Endothelial cell of umbilical vein (primary cell): ENCODE data around the gene ADRA2C. TPM values are rescaled to one million over a fixed set of nuclear protein-coding genes. Genes with fewer than 3 reads are reported as not detected.

Experiments
- BruUV-seq: library from RNA; stranded (reverse); fragments of 400-500 nt; replicated peaks from 2 replicates; lab custom pipeline; 2021; lab: Mats Ljungman, UMichigan
- CTCF ChIA-PET: fragments of 300-600, 350-600 bp; sonication (Branson Sonifier 250); formaldehyde crosslinking; loops from one replicate; lab custom pipeline; 2021; ENCODE audit warnings: antibody characterized with exemption, inconsistent platforms; lab: Charles Lee
- POLR2A ChIA-PET: fragments of 300-600, 350-600 bp; sonication (Branson Sonifier 250); formaldehyde crosslinking; loops from one replicate; lab custom pipeline; 2021; ENCODE audit warnings: antibody characterized with exemption, inconsistent platforms; lab: Charles Lee
- DNase-seq: peaks from one replicate; pipeline ENCODE4 v3.0.0-alpha.2; 2011; ENCODE audit warnings: low read depth, low spot score
- FAIRE-seq: peaks from 2 replicates; lab custom pipeline; 2011; peaks lifted over from hg19 to GRCh38; lab: Jason Lieb, UNC
- H2AFZ ChIP-seq: 2 replicates; pipeline ENCODE4 v1.6.0; 2012; ENCODE audit warnings: low read depth, low read length, control low read depth, inconsistent platforms
- H3K27ac ChIP-seq: 2 replicates; pipeline ENCODE4 v1.5.1; 2011; ENCODE audit warnings: low read depth, mild to moderate bottlenecking, control low read depth, low read length, moderate library complexity; ENCODE audit not compliant: insufficient read depth
- H3K27me3 ChIP-seq, 2 experiments: 2 replicates each; pipeline versions ENCODE4 v1.6.0 to v1.6.1; 2011; ENCODE audit warnings: low read length in 2 of 2, mixed read lengths in 1 of 2; ENCODE audit not compliant: control insufficient read depth in 2 of 2, insufficient read depth in 2 of 2
- H3K36me3 ChIP-seq, 2 experiments: 2 replicates in 1 of 2; 3 replicates in 1 of 2; pipeline ENCODE4 v1.5.1; 2011; ENCODE audit warnings: low read length in 2 of 2, mild to moderate bottlenecking in 1 of 2, moderate library complexity in 1 of 2; ENCODE audit not compliant: control insufficient read depth in 2 of 2, insufficient read depth in 2 of 2; ENCODE audit errors: extremely low read depth in 1 of 2
- H3K4me1 ChIP-seq: 3 replicates; pipeline ENCODE4 v1.5.1; 2011; ENCODE audit warnings: mild to moderate bottlenecking, low read length; ENCODE audit not compliant: control insufficient read depth, insufficient read depth; ENCODE audit errors: extremely low read depth
- H3K4me2 ChIP-seq: 2 replicates; pipeline ENCODE4 v1.6.1; 2011; ENCODE audit warnings: low read length, control low read depth, mixed read lengths; ENCODE audit not compliant: insufficient read depth
- H3K4me3 ChIP-seq, 3 experiments: fragments of 200-600 bp in 1 of 3; sonication (generic), shearing (Covaris generic) in 1 of 3; replicated peaks in 1 of 3; 2 replicates each; pipeline ENCODE4 v1.5.1; 2011 to 2016; ENCODE audit warnings: control low read depth in 3 of 3, low read length in 3 of 3, mild to moderate bottlenecking in 2 of 3, inconsistent platforms in 1 of 3, low read depth in 1 of 3, moderate library complexity in 1 of 3; ENCODE audit not compliant: insufficient read depth in 1 of 3
- H3K79me2 ChIP-seq: 2 replicates; pipeline ENCODE4 v1.6.0; 2012; ENCODE audit warnings: low read length, inconsistent platforms; ENCODE audit not compliant: control insufficient read depth, insufficient read depth
- H3K9ac ChIP-seq: replicated peaks from 2 replicates; pipeline ENCODE3; 2011; ENCODE audit warnings: low read length, control low read depth; ENCODE audit not compliant: insufficient read depth; ENCODE audit errors: extremely low read depth
- H3K9me1 ChIP-seq: replicated peaks from 3 replicates; pipeline ENCODE4 v1.6.0; 2011; ENCODE audit warnings: mild to moderate bottlenecking, low read length; ENCODE audit not compliant: control insufficient read depth, insufficient read depth; ENCODE audit errors: extremely low read depth
- H3K9me3 ChIP-seq: replicated peaks from 2 replicates; pipeline ENCODE4 v1.5.1; 2012; ENCODE audit warnings: low read length, inconsistent platforms; ENCODE audit not compliant: control insufficient read depth, insufficient read depth
- H4K20me1 ChIP-seq: replicated peaks from 2 replicates; pipeline ENCODE3; 2011; ENCODE audit warnings: mild to moderate bottlenecking, low read length; ENCODE audit not compliant: control insufficient read depth, insufficient read depth; ENCODE audit errors: extremely low read depth
- EZH2 ChIP-seq: IDR thresholded peaks from 2 replicates; pipeline ENCODE4 v1.6.1; 2012; ENCODE audit warnings: borderline replicate concordance, low read depth, mild to moderate bottlenecking, moderate library complexity, low read length, inconsistent platforms; ENCODE audit not compliant: severe bottlenecking
- FOS ChIP-seq: IDR thresholded peaks from 2 replicates; pipeline ENCODE4 v1.6.1; 2011; ENCODE audit warnings: mild to moderate bottlenecking, low read length, moderate library complexity, borderline replicate concordance; ENCODE audit not compliant: insufficient read depth
- GATA2 ChIP-seq: IDR thresholded peaks from 2 replicates; pipeline ENCODE4 v1.7.0; 2011; ENCODE audit warnings: low read depth, mild to moderate bottlenecking, moderate library complexity, mixed read lengths, low read length; ENCODE audit not compliant: insufficient read length, insufficient read depth
- JUN ChIP-seq: IDR thresholded peaks from 2 replicates; pipeline ENCODE4 v1.6.1; 2011; ENCODE audit warnings: borderline replicate concordance, low read depth; ENCODE audit not compliant: insufficient read length, insufficient read depth
- MYC ChIP-seq: IDR thresholded peaks from one replicate; pipeline ENCODE4 v1.6.1; 2011; ENCODE audit warnings: mild to moderate bottlenecking, low read depth, low read length
- POLR2A ChIP-seq: IDR thresholded peaks from 2 replicates; pipeline ENCODE4 v1.6.1; 2012; ENCODE audit warnings: low read depth, mild to moderate bottlenecking, control low read depth, low read length
- POLR2AphosphoS5 ChIP-seq: IDR thresholded peaks from 2 replicates; pipeline ENCODE4 v1.6.1; 2012; ENCODE audit warnings: low read depth, mild to moderate bottlenecking, control low read depth, low read length, moderate library complexity; ENCODE audit not compliant: insufficient read depth
- dilution Hi-C: fragments of 300-500 bp; cut with MboI; formaldehyde crosslinking; loops from one replicate; pipeline ENCODE4 v1.15.0; 2019; ENCODE audit warnings: low sequenced_read_pairs; ENCODE audit not compliant: extremely low pct_ligation_motif_present
- intact Hi-C: fragments of 100-400 bp; cut with micrococcal nuclease; formaldehyde crosslinking; loops from one replicate; pipeline ENCODE4 v1.10.0; 2022
- polyA plus RNA-seq, 4 experiments: library from polyadenylated mRNA; depleted of rRNA in 3 of 4; stranded (reverse) in 3 of 4; unstranded in 1 of 4; fragments of >200 nt; gene quantifications; 2 replicates each; pipeline versions ENCODE4 v1.2.1 to v1.2.3, GENCODE V29; 2011 to 2012; ENCODE audit warnings: missing spikeins in 1 of 4
- total RNA-seq: library from RNA; stranded (reverse); gene quantifications from 2 replicates; pipeline ENCODE4 v1.2.3, GENCODE V29; 2021
- TF ChIP-seq, protein P1 (sequence below): IDR thresholded peaks from 2 replicates; pipeline ENCODE4 v1.6.1; 2011; ENCODE audit not compliant: insufficient read depth, insufficient read length
- TF ChIP-seq, protein P2 (sequence below), 2 donors: IDR thresholded peaks; 1 replicate in 1 of 2; 2 replicates in 1 of 2; pipeline ENCODE4 v1.5.1; 2011; ENCODE audit warnings: low read length in 2 of 2, mild to moderate bottlenecking in 2 of 2, moderate library complexity in 2 of 2, control low read depth in 1 of 2, inconsistent platforms in 1 of 2, low read depth in 1 of 2; ENCODE audit not compliant: insufficient read depth in 1 of 2; ENCODE audit errors: extremely low read depth in 1 of 2

ADRA2C gene
- total and polyA plus RNA-seq, 2 donors (not counting 3 experiments of a cell fraction or from before 2014, with no cell fraction given): 0.03 to 0.40 TPM

DNA sequence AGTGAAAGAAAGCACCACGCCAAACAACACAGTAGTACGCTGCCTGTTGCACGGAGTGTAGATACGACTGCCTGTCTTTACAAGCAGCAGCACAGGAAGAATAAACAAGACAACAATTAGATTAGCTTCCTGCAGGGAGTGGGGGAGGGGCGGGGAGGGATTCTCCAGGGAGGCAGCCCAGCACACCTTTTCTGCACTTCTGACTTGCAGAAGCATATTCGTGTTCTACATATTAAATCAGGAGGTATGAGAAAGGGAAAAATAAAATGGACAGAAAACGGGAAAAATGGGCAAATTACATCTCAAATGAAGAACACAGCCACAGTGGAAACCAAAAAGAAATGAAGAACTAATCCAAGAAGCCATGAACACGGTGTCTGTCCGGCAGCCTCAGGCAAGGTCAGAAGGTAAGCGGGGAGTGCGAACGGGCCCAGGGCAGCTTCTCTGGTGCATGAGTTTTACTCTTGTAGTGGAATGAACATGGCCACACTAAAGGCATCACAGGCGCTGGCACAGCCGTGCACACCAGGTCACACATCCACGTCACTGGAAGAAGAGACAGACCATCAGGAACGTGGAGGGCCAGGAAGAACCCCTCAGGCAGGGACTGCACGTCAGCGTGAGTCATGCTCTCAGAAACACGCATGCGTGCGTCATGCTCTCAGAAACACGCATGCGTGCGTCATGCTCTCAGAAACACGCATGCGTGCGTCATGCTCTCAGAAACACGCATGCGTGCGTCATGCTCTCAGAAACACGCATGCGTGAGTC is 20.1 kb upstream of the ADRA2C start:
- CTCF ChIA-PET: interaction anchor here (0.6 kb wide), 1 partner anchor 13 kb away, joined by 4 read pairs; no protein-coding TSS in a partner anchor
- no peak overlapping the region for H3K9ac ChIP-seq
- intact Hi-C loops: no loop called here
- BruUV-seq: no TSS peak
- H3K9me3 ChIP-seq: no peaks in the 10 kb centered on the region
- H4K20me1 ChIP-seq: no peaks in the 10 kb centered on the region
- POLR2A ChIA-PET: no interaction called here
- no peak overlapping the region for H3K4me3 ChIP-seq
- H3K79me2 ChIP-seq: no peaks in the 10 kb centered on the region
- peaks cover 5 to 12% of the 10 kb centered on the region in 2 experiments for H3K27me3 ChIP-seq
- no peak for FAIRE-seq
- dilution Hi-C loops: no loop called here
- no peak for TF ChIP-seq FOS
- TF ChIP-seq MYC: no peak
- TF ChIP-seq, protein P1, sequence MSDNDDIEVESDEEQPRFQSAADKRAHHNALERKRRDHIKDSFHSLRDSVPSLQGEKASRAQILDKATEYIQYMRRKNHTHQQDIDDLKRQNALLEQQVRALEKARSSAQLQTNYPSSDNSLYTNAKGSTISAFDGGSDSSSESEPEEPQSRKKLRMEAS: no peak
- TF ChIP-seq GATA2: no peak
- TF ChIP-seq, protein P2, sequence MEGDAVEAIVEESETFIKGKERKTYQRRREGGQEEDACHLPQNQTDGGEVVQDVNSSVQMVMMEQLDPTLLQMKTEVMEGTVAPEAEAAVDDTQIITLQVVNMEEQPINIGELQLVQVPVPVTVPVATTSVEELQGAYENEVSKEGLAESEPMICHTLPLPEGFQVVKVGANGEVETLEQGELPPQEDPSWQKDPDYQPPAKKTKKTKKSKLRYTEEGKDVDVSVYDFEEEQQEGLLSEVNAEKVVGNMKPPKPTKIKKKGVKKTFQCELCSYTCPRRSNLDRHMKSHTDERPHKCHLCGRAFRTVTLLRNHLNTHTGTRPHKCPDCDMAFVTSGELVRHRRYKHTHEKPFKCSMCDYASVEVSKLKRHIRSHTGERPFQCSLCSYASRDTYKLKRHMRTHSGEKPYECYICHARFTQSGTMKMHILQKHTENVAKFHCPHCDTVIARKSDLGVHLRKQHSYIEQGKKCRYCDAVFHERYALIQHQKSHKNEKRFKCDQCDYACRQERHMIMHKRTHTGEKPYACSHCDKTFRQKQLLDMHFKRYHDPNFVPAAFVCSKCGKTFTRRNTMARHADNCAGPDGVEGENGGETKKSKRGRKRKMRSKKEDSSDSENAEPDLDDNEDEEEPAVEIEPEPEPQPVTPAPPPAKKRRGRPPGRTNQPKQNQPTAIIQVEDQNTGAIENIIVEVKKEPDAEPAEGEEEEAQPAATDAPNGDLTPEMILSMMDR (IDR thresholded peaks at IDR 0.05; ENCODE audit: extremely low read depth in 1 of 2, insufficient read depth in 1 of 2, low read depth in 1 of 2, low read length in 2 of 2): no peak
- TF ChIP-seq POLR2AphosphoS5: no peak
- TF ChIP-seq POLR2A: no peak
- TF ChIP-seq EZH2: no peak
- TF ChIP-seq JUN: no peak
- H3K36me3 ChIP-seq: no peaks in the 10 kb centered on the region
- no peak for DNase-seq
- H3K4me2 ChIP-seq: no peak overlapping the region
- no peak overlapping the region for H2AFZ ChIP-seq
- no peaks in the 10 kb centered on the region for H3K9me1 ChIP-seq
- H3K27ac ChIP-seq: no peak overlapping the region
- H3K4me1 ChIP-seq: no peaks in the 10 kb centered on the region
